ENCODE results near the gene TUFT1. TPM values are rescaled to one million over a fixed set of nuclear protein-coding genes. Genes with fewer than 3 reads are reported as not detected.

The TUFT1 gene
- total RNA-seq, 2 experiments from 2014 or later = 0.06 to 0.13 TPM

DNA sequence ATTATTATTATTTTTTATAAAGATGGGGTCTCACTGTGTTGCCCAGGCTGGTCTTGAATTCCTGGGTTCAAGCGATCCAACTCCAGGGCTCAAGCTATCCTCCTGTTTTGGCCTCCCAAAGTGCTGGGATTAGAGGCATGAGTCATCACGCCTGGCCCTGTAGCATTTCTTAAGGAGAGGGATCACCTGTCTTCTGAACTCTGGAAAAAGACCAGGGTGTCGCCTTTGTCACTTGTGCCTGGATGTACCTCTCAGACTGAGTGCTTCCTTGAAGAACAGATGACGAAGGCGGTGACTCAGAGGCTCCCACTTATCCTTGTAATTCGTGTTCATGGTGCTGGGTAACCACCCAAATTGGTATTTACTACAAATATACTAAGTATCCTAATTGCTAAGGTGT, 31.3 kb upstream of the TUFT1 start:
- no peak overlapping the region for H3K27ac ChIP-seq (ENCODE audit: low read depth, low read length, poor library complexity, severe bottlenecking)
- intact Hi-C loops (cut with micrococcal nuclease; ENCODE audit: unreplicated experiment) = no loop called here
- no TSS peak for BruUV-seq (replicated peaks)
- H3K79me2 ChIP-seq (ENCODE audit: insufficient read depth, low read depth, low read length) = no peaks in the 10 kb centered on the region
- no peaks in the 10 kb centered on the region for H3K9me3 ChIP-seq (ENCODE audit: low read length)
- no peaks in the 10 kb centered on the region for H3K36me3 ChIP-seq (ENCODE audit: insufficient read depth, low read length)
- no peak for DNase-seq (ENCODE audit: low spot score)
- no peak overlapping the region for H3K4me2 ChIP-seq (ENCODE audit: low read length)
- H3K4me3 ChIP-seq (ENCODE audit: low read depth, low read length, poor library complexity, severe bottlenecking) = no peak overlapping the region
- CTCF ChIA-PET (ENCODE audit: unreplicated experiment) = no interaction called here
- H2AFZ ChIP-seq (ENCODE audit: low read length) = no peak overlapping the region
- POLR2A ChIA-PET = no interaction called here
- H3K4me1 ChIP-seq (ENCODE audit: insufficient read depth, low read length, poor library complexity, severe bottlenecking) = peaks cover 29% of the 10 kb centered on the region
- H3K9me2 ChIP-seq (ENCODE audit: insufficient read depth, low read length) = no peaks in the 10 kb centered on the region
- TF ChIP-seq, protein P1, sequence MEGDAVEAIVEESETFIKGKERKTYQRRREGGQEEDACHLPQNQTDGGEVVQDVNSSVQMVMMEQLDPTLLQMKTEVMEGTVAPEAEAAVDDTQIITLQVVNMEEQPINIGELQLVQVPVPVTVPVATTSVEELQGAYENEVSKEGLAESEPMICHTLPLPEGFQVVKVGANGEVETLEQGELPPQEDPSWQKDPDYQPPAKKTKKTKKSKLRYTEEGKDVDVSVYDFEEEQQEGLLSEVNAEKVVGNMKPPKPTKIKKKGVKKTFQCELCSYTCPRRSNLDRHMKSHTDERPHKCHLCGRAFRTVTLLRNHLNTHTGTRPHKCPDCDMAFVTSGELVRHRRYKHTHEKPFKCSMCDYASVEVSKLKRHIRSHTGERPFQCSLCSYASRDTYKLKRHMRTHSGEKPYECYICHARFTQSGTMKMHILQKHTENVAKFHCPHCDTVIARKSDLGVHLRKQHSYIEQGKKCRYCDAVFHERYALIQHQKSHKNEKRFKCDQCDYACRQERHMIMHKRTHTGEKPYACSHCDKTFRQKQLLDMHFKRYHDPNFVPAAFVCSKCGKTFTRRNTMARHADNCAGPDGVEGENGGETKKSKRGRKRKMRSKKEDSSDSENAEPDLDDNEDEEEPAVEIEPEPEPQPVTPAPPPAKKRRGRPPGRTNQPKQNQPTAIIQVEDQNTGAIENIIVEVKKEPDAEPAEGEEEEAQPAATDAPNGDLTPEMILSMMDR (conservative IDR thresholded peaks at IDR 0.05; ENCODE audit: low read length) = no peak
- H4K20me1 ChIP-seq (ENCODE audit: insufficient read depth, low read length) = no peaks in the 10 kb centered on the region

DNA sequence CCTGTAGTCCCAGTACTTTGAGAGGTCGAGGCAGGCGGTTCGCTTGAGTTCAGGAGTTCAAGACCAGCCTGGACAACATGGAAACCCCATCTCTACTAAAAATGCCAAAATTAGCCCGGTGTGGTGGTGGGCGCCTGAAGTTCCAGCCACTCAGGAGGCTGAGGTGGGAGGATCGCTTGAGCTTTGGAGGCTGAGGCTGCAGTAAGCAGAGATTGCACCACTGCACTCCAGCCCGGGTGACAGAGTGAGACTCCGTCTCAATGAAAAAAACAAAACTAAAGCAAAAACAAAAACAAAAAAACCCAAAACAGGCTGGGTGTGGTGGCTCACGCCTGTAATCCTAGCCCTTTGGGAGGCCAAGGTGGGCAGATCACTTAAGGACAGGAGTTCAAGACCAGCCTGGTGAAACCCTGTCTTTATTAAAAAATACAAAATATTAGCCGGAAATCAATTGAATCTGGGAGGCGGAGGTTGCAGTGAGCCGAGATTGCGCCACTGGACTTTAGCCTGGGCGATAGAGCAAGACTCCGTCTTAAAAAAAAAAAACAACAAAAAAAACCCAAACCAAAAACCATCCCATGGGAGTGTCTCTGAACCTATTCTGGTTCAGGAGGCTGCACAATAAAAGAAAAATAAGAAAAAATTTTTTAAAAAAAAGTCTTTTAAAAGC, 30.6 kb upstream of the TUFT1 start:
- CTCF ChIA-PET (ENCODE audit: unreplicated experiment) = no interaction called here
- Histone ChIP-seq H3K36me3 (ENCODE audit: insufficient read depth, low read length) (no peaks in the 10 kb centered on the region), H2AFZ (ENCODE audit: low read length) (no peak overlapping the region), H4K20me1 (ENCODE audit: insufficient read depth, low read length) (no peaks in the 10 kb centered on the region), H3K9me2 (ENCODE audit: insufficient read depth, low read length) (no peaks in the 10 kb centered on the region), H3K27ac (ENCODE audit: low read depth, low read length, poor library complexity, severe bottlenecking) (no peak overlapping the region), H3K79me2 (ENCODE audit: insufficient read depth, low read depth, low read length) (no peaks in the 10 kb centered on the region), H3K4me3 (ENCODE audit: low read depth, low read length, poor library complexity, severe bottlenecking) (no peak overlapping the region), H3K4me1 (ENCODE audit: insufficient read depth, low read length, poor library complexity, severe bottlenecking) (peaks cover 32% of the 10 kb centered on the region), H3K4me2 (ENCODE audit: low read length) (no peak overlapping the region), H3K9me3 (ENCODE audit: low read length) (no peaks in the 10 kb centered on the region)
- DNase-seq (ENCODE audit: low spot score) = no peak
- no TSS peak for BruUV-seq (replicated peaks)
- intact Hi-C loops (cut with micrococcal nuclease; ENCODE audit: unreplicated experiment) = loop anchor here (5.0 kb wide), 1 partner anchor 162 kb away; the partner anchor contains the start of gene RFX5
- no peak for TF ChIP-seq EZH2phosphoT487 (IDR thresholded peaks at IDR 0.05; ENCODE audit: borderline replicate concordance, low read depth, low read length)
- TF ChIP-seq, protein P1 (conservative IDR thresholded peaks at IDR 0.05; ENCODE audit: low read length) = no peak
- POLR2A ChIA-PET = no interaction called here

DNA sequence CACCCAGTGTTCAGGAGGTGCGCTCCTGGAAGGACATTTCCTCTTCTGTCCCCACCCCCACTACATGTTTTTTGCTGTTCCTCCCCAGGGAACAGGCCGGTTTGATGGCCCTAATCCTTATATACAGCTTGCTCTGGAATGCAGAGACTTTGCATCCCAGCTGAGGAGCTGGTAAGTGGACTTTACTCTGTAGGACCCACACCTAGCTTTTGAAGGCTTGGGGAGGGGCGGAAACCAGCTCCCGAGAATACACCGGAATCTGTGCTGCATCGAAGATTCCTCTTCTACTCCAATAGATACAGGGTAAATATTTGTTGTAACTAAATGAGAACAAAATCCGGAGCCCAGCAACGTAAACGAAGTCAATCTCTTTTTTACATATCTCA, 30.1 kb upstream of the TUFT1 start:
- ChIA-PET POLR2A (interaction anchor here (0.6 kb wide), 1 partner anchor 10 kb away, joined by 4 read pairs; no protein-coding TSS in a partner anchor), CTCF (ENCODE audit: unreplicated experiment) (interaction anchor here (0.8 kb wide), 1 partner anchor 11 kb away, joined by 3 read pairs; no protein-coding TSS in a partner anchor)
- no peak overlapping the region for H3K27ac ChIP-seq (ENCODE audit: low read depth, low read length, poor library complexity, severe bottlenecking)

More for the DNA sequence above, 30.1 kb upstream of the TUFT1 start:
- Histone ChIP-seq H3K9me3 (ENCODE audit: low read length) (no peaks in the 10 kb centered on the region), H3K4me1 (ENCODE audit: insufficient read depth, low read length, poor library complexity, severe bottlenecking) (peaks cover 32% of the 10 kb centered on the region), H3K9me2 (ENCODE audit: insufficient read depth, low read length) (no peaks in the 10 kb centered on the region), H3K4me3 (ENCODE audit: low read depth, low read length, poor library complexity, severe bottlenecking) (peak overlapping the region; percentile 69), H2AFZ (ENCODE audit: low read length) (peak overlapping the region; percentile 93), H3K4me2 (ENCODE audit: low read length) (peak overlapping the region; percentile 73), H3K79me2 (ENCODE audit: insufficient read depth, low read depth, low read length) (no peaks in the 10 kb centered on the region), H4K20me1 (ENCODE audit: insufficient read depth, low read length) (no peaks in the 10 kb centered on the region), H3K36me3 (ENCODE audit: insufficient read depth, low read length) (no peaks in the 10 kb centered on the region)
- TF ChIP-seq EZH2phosphoT487 (IDR thresholded peaks at IDR 0.05; ENCODE audit: borderline replicate concordance, low read depth, low read length) = no peak
- TF ChIP-seq, protein P1 (conservative IDR thresholded peaks at IDR 0.05; ENCODE audit: low read length) = no peak
- BruUV-seq (replicated peaks) = no TSS peak
- intact Hi-C loops (cut with micrococcal nuclease; ENCODE audit: unreplicated experiment) = loop anchor here (5.0 kb wide), 1 partner anchor 163 kb away; the partner anchor contains the start of gene RFX5
- no peak for DNase-seq (ENCODE audit: low spot score)
